Trophoblast cell (in vitro differentiated cells and primary cell): ENCODE measurements around the gene PSORS1C2.
A peak's percentile ranks its signal among the peaks of the same experiment; 100 is the strongest.

Source experiments
- DNase-seq, 2 donors: peaks; one replicate each; pipeline ENCODE4 v3.0.0-alpha.2; 2016
- H2AFZ ChIP-seq: 2 replicates; pipeline ENCODE4 v1.6.1; 2013; ENCODE audit warnings: low read length, moderate library complexity, mild to moderate bottlenecking; ENCODE audit not compliant: insufficient read depth, poor library complexity
- H2AK5ac ChIP-seq: 2 replicates; pipeline ENCODE4 v1.6.1; 2013; ENCODE audit warnings: mild to moderate bottlenecking, low read length
- H2BK120ac ChIP-seq: 2 replicates; pipeline ENCODE4 v1.6.1; 2013; ENCODE audit warnings: low read length, mild to moderate bottlenecking, moderate library complexity; ENCODE audit not compliant: insufficient read depth, poor library complexity
- H2BK12ac ChIP-seq: 2 replicates; pipeline ENCODE4 v1.6.1; 2013; ENCODE audit warnings: mild to moderate bottlenecking, low read length, moderate library complexity
- H2BK5ac ChIP-seq: 2 replicates; pipeline ENCODE4 v1.6.1; 2013; ENCODE audit warnings: low read length, low read depth, moderate library complexity, mild to moderate bottlenecking; ENCODE audit not compliant: poor library complexity
- H3K14ac ChIP-seq: 2 replicates; pipeline ENCODE4 v1.6.1; 2013; ENCODE audit warnings: mild to moderate bottlenecking, low read length
- H3K18ac ChIP-seq: 2 replicates; pipeline ENCODE4 v1.6.1; 2013; ENCODE audit warnings: mild to moderate bottlenecking, low read length
- H3K23ac ChIP-seq: 2 replicates; pipeline ENCODE4 v1.6.1; 2013; ENCODE audit warnings: low read length
- H3K27ac ChIP-seq: 2 replicates; pipeline ENCODE4 v1.5.1; 2013; ENCODE audit warnings: low read depth, mild to moderate bottlenecking, inconsistent platforms, low read length, moderate library complexity
- H3K27me3 ChIP-seq: 2 replicates; pipeline ENCODE4 v1.6.1; 2013; ENCODE audit warnings: inconsistent platforms, mild to moderate bottlenecking, low read length, moderate library complexity; ENCODE audit not compliant: insufficient read depth
- H3K36me3 ChIP-seq, 2 experiments: 1 replicate in 1 of 2; 2 replicates in 1 of 2; pipeline ENCODE4 v1.6.1; 2013; ENCODE audit warnings: low read length in 2 of 2, mild to moderate bottlenecking in 2 of 2, moderate library complexity in 1 of 2; ENCODE audit not compliant: insufficient read depth in 2 of 2, control insufficient read depth in 1 of 2
- H3K4ac ChIP-seq: 2 replicates; pipeline ENCODE4 v1.6.1; 2013; ENCODE audit warnings: low read depth, mild to moderate bottlenecking, low read length, moderate library complexity
- H3K4me1 ChIP-seq, 2 experiments: 1 replicate in 1 of 2; 2 replicates in 1 of 2; pipeline ENCODE4 v1.6.1; 2013; ENCODE audit warnings: low read length in 2 of 2, mild to moderate bottlenecking in 2 of 2, moderate library complexity in 1 of 2; ENCODE audit not compliant: insufficient read depth in 2 of 2, control insufficient read depth in 1 of 2
- H3K4me2 ChIP-seq: 2 replicates; pipeline ENCODE4 v1.6.1; 2013; ENCODE audit warnings: inconsistent platforms, mild to moderate bottlenecking, low read length, moderate library complexity
- H3K4me3 ChIP-seq: 2 replicates; pipeline ENCODE4 v1.5.1; 2013; ENCODE audit warnings: mild to moderate bottlenecking, low read depth, low read length, inconsistent platforms
- H3K79me1 ChIP-seq: one replicate; pipeline ENCODE4 v1.6.1; 2013; ENCODE audit warnings: low read length
- H3K79me2 ChIP-seq: 2 replicates; pipeline ENCODE4 v1.6.1; 2013; ENCODE audit warnings: low read length, mild to moderate bottlenecking; ENCODE audit not compliant: control insufficient read depth, insufficient read depth, poor library complexity
- H3K9ac ChIP-seq: 2 replicates; pipeline ENCODE4 v1.6.1; 2013; ENCODE audit warnings: mild to moderate bottlenecking, low read length
- H3K9me3 ChIP-seq: 2 replicates; pipeline ENCODE4 v1.6.1; 2013; ENCODE audit warnings: low read depth, mild to moderate bottlenecking, control low read depth, inconsistent platforms, low read length; ENCODE audit not compliant: insufficient read depth
- H4K12ac ChIP-seq: 2 replicates; pipeline ENCODE4 v1.6.1; 2013; ENCODE audit warnings: low read depth, mild to moderate bottlenecking, low read length, moderate library complexity
- H4K8ac ChIP-seq: 2 replicates; pipeline ENCODE4 v1.6.1; 2013; ENCODE audit warnings: low read depth, mild to moderate bottlenecking, low read length, moderate library complexity
- H4K91ac ChIP-seq: one replicate; pipeline ENCODE4 v1.6.1; 2013; ENCODE audit warnings: low read depth, mild to moderate bottlenecking, low read length, moderate library complexity
- WGBS: extraction: QIAGEN DNeasy Blood & Tissue Kit; methylation state at CpG from one replicate; pipeline ENCODE4 v1.1.7; 2013; ENCODE audit warnings: missing lambda C conversion rate; ENCODE audit not compliant: insufficient read length, insufficient coverage; ENCODE audit errors: extremely low coverage; 5-methylcytosine and 5-hydroxymethylcytosine counted together

PSORS1C2 gene

GRCh38 chr6:31096656-31097055, 42.2 kb downstream of the PSORS1C2 start:
- no peaks in the 10 kb centered on the region for H3K36me3 ChIP-seq
- no peak for DNase-seq
- H4K91ac ChIP-seq, result no peak overlapping the region
- no peak overlapping the region for H3K4me2 ChIP-seq
- no CpG with 5 or more reads among the region's 5 CpGs for WGBS
- H3K27me3 ChIP-seq, result no peaks in the 10 kb centered on the region
- no peak overlapping the region for H3K18ac ChIP-seq
- H3K9ac ChIP-seq, result no peak overlapping the region
- H3K9me3 ChIP-seq, result no peaks in the 10 kb centered on the region
- H2BK120ac ChIP-seq, result no peak overlapping the region
- no peaks in the 10 kb centered on the region for H3K4me1 ChIP-seq
- H4K12ac ChIP-seq, result no peak overlapping the region
- no peak overlapping the region for H4K8ac ChIP-seq
- no peak overlapping the region for H3K27ac ChIP-seq
- H2AFZ ChIP-seq, result no peak overlapping the region
- H3K14ac ChIP-seq, result no peak overlapping the region
- no peak overlapping the region for H3K23ac ChIP-seq
- no peaks in the 10 kb centered on the region for H3K79me1 ChIP-seq
- H2BK12ac ChIP-seq, result no peak overlapping the region
- H3K4me3 ChIP-seq, result no peak overlapping the region
- no peak overlapping the region for H2BK5ac ChIP-seq
- H3K79me2 ChIP-seq, result no peaks in the 10 kb centered on the region
- H2AK5ac ChIP-seq, result no peak overlapping the region
- H3K4ac ChIP-seq, result no peak overlapping the region

DNA sequence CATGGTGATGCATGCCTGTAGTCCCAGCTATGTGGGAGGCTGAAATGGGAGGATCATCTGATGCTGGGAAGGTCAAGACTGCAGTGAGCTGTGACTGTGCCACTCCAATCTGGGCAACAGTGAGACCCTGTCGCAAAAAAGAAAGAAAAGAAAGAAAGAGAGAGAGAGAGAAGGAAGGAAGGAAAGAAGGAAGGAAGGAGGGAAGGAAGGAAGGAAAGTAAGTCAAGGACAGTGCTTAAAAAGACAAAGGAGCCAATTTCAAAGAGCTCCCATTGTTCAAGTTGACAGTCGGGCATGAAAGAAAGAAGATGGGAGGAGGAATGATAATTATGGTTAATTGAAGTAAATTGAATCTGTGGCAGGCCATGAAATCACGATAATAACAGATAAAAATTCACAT, 42.7 kb downstream of the PSORS1C2 start:
- Histone ChIP-seq H3K4ac (no peak overlapping the region), H2BK12ac (no peak overlapping the region)
- no CpG with 5 or more reads among the region's 3 CpGs for WGBS

DNA sequence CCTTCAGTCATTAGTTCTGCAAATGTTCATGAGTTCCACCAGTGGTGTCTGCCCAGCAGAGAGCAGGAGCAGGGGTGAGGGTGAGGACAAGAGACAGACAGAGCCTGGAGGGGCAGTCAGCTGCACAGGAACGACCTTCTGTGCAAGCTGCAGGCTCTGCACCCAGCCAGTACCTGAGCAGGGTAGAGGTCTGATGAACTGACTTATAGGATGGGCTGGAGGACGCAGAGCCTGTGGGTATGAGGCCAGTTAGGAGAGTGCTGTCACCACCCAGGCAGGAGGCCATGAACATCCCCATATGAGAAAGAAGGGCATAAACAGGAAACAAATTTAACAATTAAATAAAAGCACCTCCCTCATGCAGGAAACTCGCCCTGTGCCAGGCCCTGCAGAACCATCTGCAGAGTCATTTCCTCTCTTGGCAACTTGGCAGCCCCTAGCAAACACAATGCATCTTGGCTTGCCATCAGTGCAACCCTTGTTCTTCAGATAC, 44.4 kb downstream of the PSORS1C2 start:
- Histone ChIP-seq H3K23ac (no peak overlapping the region), H3K9ac (no peak overlapping the region), H4K8ac (no peak overlapping the region), H3K9me3 (no peaks in the 10 kb centered on the region), H3K4ac (no peak overlapping the region), H4K91ac (no peak overlapping the region), H3K4me3 (no peak overlapping the region), H3K79me1 (no peaks in the 10 kb centered on the region), H3K36me3 (no peaks in the 10 kb centered on the region), H2AFZ (peak overlapping the region; percentile 37), H2BK5ac (no peak overlapping the region), H3K79me2 (no peaks in the 10 kb centered on the region), H2BK120ac (no peak overlapping the region), H3K4me2 (no peak overlapping the region), H4K12ac (no peak overlapping the region), H2AK5ac (no peak overlapping the region), H3K27me3 (no peaks in the 10 kb centered on the region), H3K14ac (no peak overlapping the region), H2BK12ac (no peak overlapping the region), H3K4me1 (no peaks in the 10 kb centered on the region), H3K27ac (no peak overlapping the region), H3K18ac (no peak overlapping the region)
- WGBS, result no CpG with 5 or more reads among the region's 3 CpGs
- no peak for DNase-seq

More for the DNA sequence above, 42.7 kb downstream of the PSORS1C2 start:
- Histone ChIP-seq H3K4me2 (no peak overlapping the region), H4K91ac (no peak overlapping the region), H3K9ac (no peak overlapping the region), H2BK5ac (no peak overlapping the region), H3K4me1 (no peaks in the 10 kb centered on the region), H3K23ac (no peak overlapping the region), H2AK5ac (no peak overlapping the region), H4K12ac (no peak overlapping the region), H3K36me3 (no peaks in the 10 kb centered on the region), H4K8ac (no peak overlapping the region), H3K79me1 (no peaks in the 10 kb centered on the region), H3K18ac (no peak overlapping the region), H3K14ac (no peak overlapping the region), H3K4me3 (no peak overlapping the region), H3K9me3 (no peaks in the 10 kb centered on the region), H3K27me3 (no peaks in the 10 kb centered on the region), H2BK120ac (no peak overlapping the region), H3K79me2 (no peaks in the 10 kb centered on the region), H2AFZ (no peak overlapping the region), H3K27ac (no peak overlapping the region)
- no peak for DNase-seq

DNA sequence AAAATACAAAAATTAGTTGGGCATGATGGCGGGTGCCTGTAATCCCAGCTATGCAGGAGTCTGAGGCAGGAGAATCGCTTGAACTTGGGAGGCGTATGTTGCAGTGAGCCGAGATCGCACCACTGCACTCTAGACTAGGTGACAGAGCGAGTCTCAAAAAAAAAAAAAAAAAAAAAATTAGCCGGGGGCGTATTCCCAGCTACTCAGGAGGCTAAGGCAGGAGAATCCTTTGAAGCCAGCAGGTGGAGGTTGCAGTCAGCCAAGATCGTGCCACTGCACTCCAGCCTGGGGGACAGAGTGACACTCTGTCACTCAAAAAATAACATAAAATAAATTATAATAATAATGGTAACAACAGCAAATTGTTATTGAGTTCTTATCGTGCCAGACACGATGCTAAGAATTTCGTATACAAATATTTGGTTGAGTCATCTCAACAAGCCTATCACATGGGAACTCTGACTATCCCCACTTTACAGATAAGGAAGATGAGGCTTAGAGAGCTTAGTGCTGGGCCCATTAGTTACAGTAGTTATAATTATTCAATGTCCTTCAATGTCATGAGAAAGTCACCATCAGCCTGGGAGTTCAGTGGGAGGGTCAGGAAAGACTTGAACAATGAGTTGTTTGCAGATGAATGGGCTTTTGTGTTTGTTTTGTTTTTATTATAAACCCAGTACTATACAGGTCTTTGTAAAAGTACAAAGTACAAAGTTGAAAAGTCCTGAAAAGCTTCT, 45.9 kb downstream of the PSORS1C2 start:
- Histone ChIP-seq H3K36me3 (no peaks in the 10 kb centered on the region), H2BK5ac (no peak overlapping the region), H4K8ac (no peak overlapping the region), H4K91ac (no peak overlapping the region), H3K18ac (no peak overlapping the region), H3K79me2 (no peaks in the 10 kb centered on the region), H2AFZ (no peak overlapping the region), H2AK5ac (no peak overlapping the region), H3K9ac (no peak overlapping the region), H3K4me3 (no peak overlapping the region), H2BK12ac (no peak overlapping the region), H3K79me1 (no peaks in the 10 kb centered on the region), H3K4me1 (no peaks in the 10 kb centered on the region), H3K27ac (no peak overlapping the region), H2BK120ac (no peak overlapping the region), H3K4me2 (no peak overlapping the region), H3K9me3 (no peaks in the 10 kb centered on the region), H3K23ac (no peak overlapping the region), H3K14ac (no peak overlapping the region), H3K27me3 (no peaks in the 10 kb centered on the region), H3K4ac (no peak overlapping the region), H4K12ac (no peak overlapping the region)
- peak; percentile 49 to 77 for DNase-seq
- no CpG with 5 or more reads among the region's 12 CpGs for WGBS
